ENCODE measurements around the gene EPHB1. TPM values are rescaled to one million over a fixed set of nuclear protein-coding genes. Genes with fewer than 3 reads are reported as not detected.

EPHB1 gene
- total RNA-seq, 4 donors from 2014 or later: 11.1 to 14.2 (median 13.0) TPM

DNA sequence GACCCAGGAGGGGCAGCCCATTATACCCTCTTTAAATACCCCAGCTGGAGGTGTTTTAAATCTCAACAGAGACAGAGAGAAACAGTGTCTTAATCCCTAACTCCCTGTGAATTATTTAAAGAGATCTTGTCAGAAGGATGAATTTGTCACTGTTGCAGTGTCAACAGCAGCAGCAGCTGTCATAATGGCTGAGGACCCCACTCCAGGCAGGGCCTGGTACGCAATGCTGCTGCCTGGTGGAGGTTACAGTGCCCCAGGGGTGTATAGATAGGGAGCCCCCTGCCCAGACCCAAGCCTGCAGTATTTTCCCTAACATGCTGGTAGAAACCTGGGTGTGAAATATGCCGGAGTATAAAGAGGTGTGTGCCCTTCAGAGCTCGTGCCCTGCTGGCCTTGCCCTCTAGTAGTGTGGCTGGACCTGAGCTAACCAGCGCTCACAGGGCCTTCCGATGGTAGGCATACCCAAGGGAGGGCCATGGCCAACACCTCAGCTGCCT is 143.0 kb downstream of the EPHB1 start:
- peak in 1 of 2 donors; percentile 14 for DNase-seq (ENCODE audit: low spot score in 2 of 2)
- intact Hi-C loops (cut with DNase I; ENCODE audit: low total_unique reads): no loop called here
- H3K4me3 ChIP-seq (ENCODE audit: low read depth, poor library complexity, severe bottlenecking): no peak overlapping the region
- TF ChIP-seq POLR2A (IDR thresholded peaks at IDR 0.05): no peak
- TF ChIP-seq, protein P1, sequence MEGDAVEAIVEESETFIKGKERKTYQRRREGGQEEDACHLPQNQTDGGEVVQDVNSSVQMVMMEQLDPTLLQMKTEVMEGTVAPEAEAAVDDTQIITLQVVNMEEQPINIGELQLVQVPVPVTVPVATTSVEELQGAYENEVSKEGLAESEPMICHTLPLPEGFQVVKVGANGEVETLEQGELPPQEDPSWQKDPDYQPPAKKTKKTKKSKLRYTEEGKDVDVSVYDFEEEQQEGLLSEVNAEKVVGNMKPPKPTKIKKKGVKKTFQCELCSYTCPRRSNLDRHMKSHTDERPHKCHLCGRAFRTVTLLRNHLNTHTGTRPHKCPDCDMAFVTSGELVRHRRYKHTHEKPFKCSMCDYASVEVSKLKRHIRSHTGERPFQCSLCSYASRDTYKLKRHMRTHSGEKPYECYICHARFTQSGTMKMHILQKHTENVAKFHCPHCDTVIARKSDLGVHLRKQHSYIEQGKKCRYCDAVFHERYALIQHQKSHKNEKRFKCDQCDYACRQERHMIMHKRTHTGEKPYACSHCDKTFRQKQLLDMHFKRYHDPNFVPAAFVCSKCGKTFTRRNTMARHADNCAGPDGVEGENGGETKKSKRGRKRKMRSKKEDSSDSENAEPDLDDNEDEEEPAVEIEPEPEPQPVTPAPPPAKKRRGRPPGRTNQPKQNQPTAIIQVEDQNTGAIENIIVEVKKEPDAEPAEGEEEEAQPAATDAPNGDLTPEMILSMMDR (IDR thresholded peaks at IDR 0.05): no peak
- 94 to 95% methylated on average over 5 of the region's 5 CpGs for WGBS, 2 donors

DNA sequence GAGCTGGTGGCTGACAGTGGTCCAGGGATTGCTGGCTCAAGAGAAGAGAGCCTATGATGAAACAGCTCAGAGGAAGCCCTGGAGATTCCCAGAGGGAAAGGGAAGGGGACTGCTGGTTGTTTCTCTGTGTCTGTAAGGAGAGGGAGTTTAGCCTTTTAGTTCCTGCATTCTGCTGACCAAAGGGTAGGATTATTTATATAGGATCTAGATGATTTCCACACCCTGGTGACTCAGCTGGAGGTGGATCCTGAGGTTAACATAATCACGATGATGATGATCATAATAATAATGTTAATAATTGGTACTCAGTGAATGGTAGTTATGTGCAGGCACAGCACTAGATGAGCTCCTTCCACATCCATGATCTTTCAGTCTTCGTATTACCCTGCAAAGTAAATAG is 144.9 kb downstream of the EPHB1 start:
- TF ChIP-seq, protein P1 (IDR thresholded peaks at IDR 0.05): no peak
- no peak for TF ChIP-seq POLR2A (IDR thresholded peaks at IDR 0.05)
- 72 to 75% methylated on average over 2 of the region's 2 CpGs for WGBS, 2 donors
- intact Hi-C loops (cut with DNase I; ENCODE audit: low total_unique reads): no loop called here
- no peak for DNase-seq (ENCODE audit: low spot score in 2 of 2)
- no peak overlapping the region for H3K4me3 ChIP-seq (ENCODE audit: low read depth, poor library complexity, severe bottlenecking)

DNA sequence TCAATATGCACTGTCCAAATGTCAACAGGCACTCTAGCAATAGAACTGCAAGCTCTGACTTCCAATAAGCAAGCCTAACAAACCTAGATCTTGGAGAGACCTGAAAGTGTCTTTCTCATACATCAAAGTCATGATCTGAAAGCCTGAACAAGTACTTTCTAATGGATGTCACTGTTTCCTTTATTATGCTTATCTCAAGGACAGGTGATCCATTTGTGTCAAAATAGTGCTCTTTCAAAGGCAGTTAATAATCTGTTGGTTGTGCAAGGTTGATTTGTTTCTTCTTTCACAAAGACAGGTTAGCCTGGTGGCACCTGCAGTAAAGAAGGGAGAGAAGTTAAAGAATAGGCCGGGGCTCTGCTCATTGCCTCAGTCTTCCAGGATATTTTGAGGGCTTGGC is 146.8 kb downstream of the EPHB1 start:
- intact Hi-C loops (cut with DNase I; ENCODE audit: low total_unique reads): no loop called here
- H3K4me3 ChIP-seq (ENCODE audit: low read depth, poor library complexity, severe bottlenecking): no peak overlapping the region
- TF ChIP-seq, protein P1 (IDR thresholded peaks at IDR 0.05): no peak
- no peak for TF ChIP-seq POLR2A (IDR thresholded peaks at IDR 0.05)
- WGBS, 2 donors: 86 to 91% methylated on average over 1 of the region's 1 CpG
- DNase-seq (ENCODE audit: low spot score in 2 of 2): no peak

DNA sequence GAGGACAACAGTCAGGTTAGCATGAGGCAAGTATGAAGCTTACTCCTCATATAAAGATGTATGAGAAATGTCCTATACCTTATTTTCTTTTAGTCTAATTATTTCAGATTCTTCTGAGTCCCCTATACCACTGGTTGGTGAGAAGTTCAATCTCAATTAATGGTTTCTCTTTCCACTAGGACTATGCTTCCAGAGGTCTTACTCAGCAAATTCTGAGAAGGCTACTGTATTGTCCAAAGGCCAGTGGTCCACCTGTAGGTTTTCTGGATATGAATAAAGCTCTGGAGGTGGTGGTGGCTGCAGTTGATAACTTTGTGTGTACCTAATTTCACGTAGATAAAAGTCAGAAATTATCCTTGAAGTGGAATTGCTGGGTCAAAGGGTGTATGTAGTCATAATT is 149.4 kb downstream of the EPHB1 start:
- WGBS, 2 donors: 84 to 95% methylated on average over 1 of the region's 1 CpG
- intact Hi-C loops (cut with DNase I; ENCODE audit: low total_unique reads): no loop called here
- no peak overlapping the region for H3K4me3 ChIP-seq (ENCODE audit: low read depth, poor library complexity, severe bottlenecking)
- TF ChIP-seq, protein P1 (IDR thresholded peaks at IDR 0.05): no peak
- no peak for TF ChIP-seq POLR2A (IDR thresholded peaks at IDR 0.05)
- DNase-seq (ENCODE audit: low spot score in 2 of 2): no peak

DNA sequence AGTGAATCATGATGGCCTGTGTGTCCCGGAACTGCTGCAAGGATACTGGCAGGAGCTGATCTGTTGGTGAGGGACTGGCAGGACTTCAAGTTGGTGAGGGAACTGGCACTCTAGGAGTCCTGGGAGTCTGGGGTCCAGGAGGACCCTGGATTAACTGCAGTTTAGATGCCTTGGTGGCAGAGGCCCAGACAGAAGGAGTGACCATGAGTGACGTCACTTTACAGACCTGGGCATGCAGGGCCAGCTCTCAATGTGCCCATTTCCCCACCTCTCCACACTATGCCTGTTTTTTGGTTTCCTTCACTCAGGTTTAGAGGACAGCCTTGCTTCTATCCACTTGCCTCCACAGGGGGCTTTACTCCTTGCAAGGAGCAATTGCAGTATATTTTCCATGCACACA is 154.1 kb downstream of the EPHB1 start:
- TF ChIP-seq POLR2A (IDR thresholded peaks at IDR 0.05): no peak
- TF ChIP-seq, protein P1 (IDR thresholded peaks at IDR 0.05): no peak
- DNase-seq (ENCODE audit: low spot score in 2 of 2): no peak
- WGBS, 2 donors: 90 to 92% methylated on average over 2 of the region's 2 CpGs
- intact Hi-C loops (cut with DNase I; ENCODE audit: low total_unique reads): no loop called here
- no peak overlapping the region for H3K4me3 ChIP-seq (ENCODE audit: low read depth, poor library complexity, severe bottlenecking)

DNA sequence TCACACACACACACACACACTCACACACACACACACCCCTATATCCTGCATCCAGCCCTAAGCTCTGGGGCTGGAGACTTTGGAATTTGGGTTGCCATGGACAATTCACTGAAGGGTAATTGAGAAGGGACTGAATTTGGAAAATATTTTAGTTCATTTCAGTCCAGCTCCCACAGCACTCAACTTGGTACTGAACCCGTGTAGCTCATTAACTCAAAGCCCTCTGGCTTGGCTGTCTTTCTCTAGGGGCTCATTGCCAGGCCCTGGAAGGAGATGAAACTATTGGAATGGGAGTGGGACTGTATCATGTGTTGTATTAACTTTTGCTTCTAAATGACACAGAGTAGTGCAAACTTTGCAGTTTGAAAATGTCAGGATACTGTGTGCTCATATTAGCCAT is 157.3 kb downstream of the EPHB1 start:
- intact Hi-C loops (cut with DNase I; ENCODE audit: low total_unique reads): no loop called here
- peak in 1 of 2 donors; percentile 10 for DNase-seq (ENCODE audit: low spot score in 2 of 2)
- 27 to 37% methylated on average over 1 of the region's 1 CpG for WGBS, 2 donors
- H3K4me3 ChIP-seq (ENCODE audit: low read depth, poor library complexity, severe bottlenecking): no peak overlapping the region
- TF ChIP-seq, protein P1 (IDR thresholded peaks at IDR 0.05): no peak
- no peak for TF ChIP-seq POLR2A (IDR thresholded peaks at IDR 0.05)
